GM12878 (cell line): ENCODE results near the gene SIL1.

Source experiments
- CTCF ChIP-seq, 3 experiments: IDR thresholded peaks in 2 of 3; conservative IDR thresholded peaks in 1 of 3; 2 replicates each; pipeline ENCODE4 v1.5.1; 2011; ENCODE audit warnings: low read depth in 3 of 3, low read length in 3 of 3, mild to moderate bottlenecking in 3 of 3, control low read depth in 2 of 3, moderate library complexity in 2 of 3, inconsistent platforms in 1 of 3, mixed read lengths in 1 of 3; ENCODE audit not compliant: control insufficient read depth in 2 of 3, insufficient read depth in 1 of 3; ENCODE audit errors: extremely low read depth in 1 of 3
- NRF1 ChIP-seq: conservative IDR thresholded peaks from 2 replicates; pipeline ENCODE4 v1.6.1; 2011; ENCODE audit warnings: mild to moderate bottlenecking, low read depth, low read length, improper control_type of control experiment

GRCh38 chr5:139171779-139172404 is 26.3 kb downstream of the SIL1 start:
- TF ChIP-seq CTCF (IDR thresholded peaks at IDR 0.05 in 2 of 3, conservative IDR thresholded peaks at IDR 0.05 in 1 of 3; ENCODE audit: control insufficient read depth in 2 of 3, extremely low read depth in 1 of 3, insufficient read depth in 1 of 3, low read depth in 3 of 3, low read length in 3 of 3) (no peak), NRF1 (no peak)
